Gastroesophageal sphincter (tissue), 3 donors: Measurements from ENCODE around the gene RUSF1.

ENCODE experiments used
- POLR2A ChIP-seq, 2 donors: fragments of 450-650 bp; IDR thresholded peaks; one replicate each; pipeline ENCODE4 v1.6.1; 2017; ENCODE audit warnings: antibody characterized with exemption in 2 of 2, mild to moderate bottlenecking in 2 of 2, moderate library complexity in 1 of 2
- TF ChIP-seq, protein P1 (sequence below), 4 experiments: fragments of 200-600 bp in 2 of 4; fragments of 450-650 bp in 2 of 4; sonication (generic) in 1 of 4; IDR thresholded peaks; one replicate each; pipeline ENCODE4 v1.5.1; 2017 to 2019; ENCODE audit warnings: antibody characterized with exemption in 4 of 4, mild to moderate bottlenecking in 2 of 4, moderate library complexity in 2 of 4

DNA sequence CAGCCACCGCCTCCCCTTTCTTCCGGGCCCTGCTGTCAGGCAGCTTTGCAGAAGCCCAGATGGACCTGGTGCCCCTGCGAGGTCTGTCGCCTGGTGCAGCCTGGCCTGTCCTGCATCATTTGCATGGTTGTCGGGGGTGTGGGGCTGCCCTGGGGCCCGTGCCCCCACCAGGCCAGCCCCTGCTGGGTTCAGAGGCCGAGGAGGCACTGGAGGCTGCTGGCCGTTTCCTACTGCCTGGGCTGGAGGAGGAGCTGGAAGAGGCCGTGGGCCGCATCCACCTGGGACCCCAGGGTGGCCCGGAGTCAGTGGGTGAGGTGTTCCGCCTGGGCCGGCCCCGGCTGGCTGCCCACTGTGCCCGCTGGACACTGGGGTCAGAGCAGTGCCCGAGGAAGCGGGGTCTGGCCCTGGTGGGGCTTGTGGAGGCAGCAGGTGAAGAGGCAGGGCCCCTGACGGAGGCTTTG lies 41.8 kb downstream of the RUSF1 start:
- TF ChIP-seq, protein P1, sequence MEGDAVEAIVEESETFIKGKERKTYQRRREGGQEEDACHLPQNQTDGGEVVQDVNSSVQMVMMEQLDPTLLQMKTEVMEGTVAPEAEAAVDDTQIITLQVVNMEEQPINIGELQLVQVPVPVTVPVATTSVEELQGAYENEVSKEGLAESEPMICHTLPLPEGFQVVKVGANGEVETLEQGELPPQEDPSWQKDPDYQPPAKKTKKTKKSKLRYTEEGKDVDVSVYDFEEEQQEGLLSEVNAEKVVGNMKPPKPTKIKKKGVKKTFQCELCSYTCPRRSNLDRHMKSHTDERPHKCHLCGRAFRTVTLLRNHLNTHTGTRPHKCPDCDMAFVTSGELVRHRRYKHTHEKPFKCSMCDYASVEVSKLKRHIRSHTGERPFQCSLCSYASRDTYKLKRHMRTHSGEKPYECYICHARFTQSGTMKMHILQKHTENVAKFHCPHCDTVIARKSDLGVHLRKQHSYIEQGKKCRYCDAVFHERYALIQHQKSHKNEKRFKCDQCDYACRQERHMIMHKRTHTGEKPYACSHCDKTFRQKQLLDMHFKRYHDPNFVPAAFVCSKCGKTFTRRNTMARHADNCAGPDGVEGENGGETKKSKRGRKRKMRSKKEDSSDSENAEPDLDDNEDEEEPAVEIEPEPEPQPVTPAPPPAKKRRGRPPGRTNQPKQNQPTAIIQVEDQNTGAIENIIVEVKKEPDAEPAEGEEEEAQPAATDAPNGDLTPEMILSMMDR (IDR thresholded peaks at IDR 0.05), result no peak
- TF ChIP-seq POLR2A (IDR thresholded peaks at IDR 0.05), result no peak
